ENCODE results near the gene REV1.

DNA sequence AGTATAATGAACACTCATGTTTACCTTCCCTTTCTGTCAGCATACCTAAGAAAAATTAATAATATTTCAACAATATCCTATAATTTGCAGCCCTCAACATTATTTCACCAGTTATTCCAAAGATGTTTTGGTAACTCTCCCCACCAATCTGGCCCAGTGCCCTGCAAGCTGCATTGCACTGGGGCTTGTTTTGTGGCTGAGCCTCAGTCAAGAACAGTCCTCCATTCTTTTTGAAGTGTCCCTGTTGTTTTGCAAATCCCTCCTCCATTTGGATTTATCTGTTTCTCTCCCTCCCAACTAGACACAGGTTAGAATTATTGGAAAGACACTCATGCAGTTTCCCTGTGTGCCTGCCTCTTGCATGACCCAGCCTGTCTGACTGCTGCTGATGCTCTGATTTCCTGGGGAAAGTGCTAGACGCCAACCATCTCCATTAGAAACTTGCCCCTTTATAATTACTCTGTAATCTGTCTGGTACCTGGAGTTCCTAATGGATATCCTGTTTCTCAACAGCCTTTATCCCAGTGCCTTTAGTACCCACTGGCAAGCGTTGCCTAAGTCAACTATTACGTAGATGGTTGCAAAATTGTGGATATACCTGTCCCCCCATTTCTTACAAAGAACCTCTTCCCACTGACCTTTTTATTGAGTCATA lies 92.4 kb downstream of the REV1 start:
- TF ChIP-seq, protein P1, sequence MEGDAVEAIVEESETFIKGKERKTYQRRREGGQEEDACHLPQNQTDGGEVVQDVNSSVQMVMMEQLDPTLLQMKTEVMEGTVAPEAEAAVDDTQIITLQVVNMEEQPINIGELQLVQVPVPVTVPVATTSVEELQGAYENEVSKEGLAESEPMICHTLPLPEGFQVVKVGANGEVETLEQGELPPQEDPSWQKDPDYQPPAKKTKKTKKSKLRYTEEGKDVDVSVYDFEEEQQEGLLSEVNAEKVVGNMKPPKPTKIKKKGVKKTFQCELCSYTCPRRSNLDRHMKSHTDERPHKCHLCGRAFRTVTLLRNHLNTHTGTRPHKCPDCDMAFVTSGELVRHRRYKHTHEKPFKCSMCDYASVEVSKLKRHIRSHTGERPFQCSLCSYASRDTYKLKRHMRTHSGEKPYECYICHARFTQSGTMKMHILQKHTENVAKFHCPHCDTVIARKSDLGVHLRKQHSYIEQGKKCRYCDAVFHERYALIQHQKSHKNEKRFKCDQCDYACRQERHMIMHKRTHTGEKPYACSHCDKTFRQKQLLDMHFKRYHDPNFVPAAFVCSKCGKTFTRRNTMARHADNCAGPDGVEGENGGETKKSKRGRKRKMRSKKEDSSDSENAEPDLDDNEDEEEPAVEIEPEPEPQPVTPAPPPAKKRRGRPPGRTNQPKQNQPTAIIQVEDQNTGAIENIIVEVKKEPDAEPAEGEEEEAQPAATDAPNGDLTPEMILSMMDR (conservative IDR thresholded peaks at IDR 0.05; ENCODE audit: low read length) = no peak
- no peak for TF ChIP-seq EZH2phosphoT487 (IDR thresholded peaks at IDR 0.05; ENCODE audit: borderline replicate concordance, low read depth, low read length)
